Keratinocyte (primary cell): ENCODE data around the gene CINP. TPM values are rescaled to one million over a fixed set of nuclear protein-coding genes. Genes with fewer than 3 reads are reported as not detected.

Source experiments
- DNase-seq: peaks from one replicate; pipeline ENCODE4 v3.0.0-alpha.2; 2011; ENCODE audit warnings: low read depth, missing footprints, low spot score
- FAIRE-seq: peaks from 2 replicates; lab custom pipeline; 2011; peaks lifted over from hg19 to GRCh38; lab: Jason Lieb, UNC
- H2AFZ ChIP-seq: 2 replicates; pipeline ENCODE4 v1.6.0; 2012; ENCODE audit warnings: low read length, control low read depth, inconsistent platforms; ENCODE audit not compliant: control insufficient read depth
- H3K27ac ChIP-seq: 2 replicates; pipeline ENCODE4 v1.5.1; 2011; ENCODE audit warnings: low read length; ENCODE audit not compliant: control insufficient read depth, insufficient read depth
- H3K27me3 ChIP-seq: 3 replicates; pipeline ENCODE4 v1.6.0; 2011; ENCODE audit warnings: low read length; ENCODE audit not compliant: control insufficient read depth, insufficient read depth; ENCODE audit errors: extremely low read depth
- H3K36me3 ChIP-seq, 2 experiments: 2 replicates in 1 of 2; 3 replicates in 1 of 2; pipeline ENCODE4 v1.5.1; 2011; ENCODE audit warnings: low read length in 2 of 2, mild to moderate bottlenecking in 1 of 2; ENCODE audit not compliant: control insufficient read depth in 2 of 2, insufficient read depth in 2 of 2; ENCODE audit errors: extremely low read depth in 1 of 2
- H3K4me1 ChIP-seq: 3 replicates; pipeline ENCODE4 v1.5.1; 2011; ENCODE audit warnings: low read length; ENCODE audit not compliant: control insufficient read depth, insufficient read depth; ENCODE audit errors: extremely low read depth
- H3K4me2 ChIP-seq: 3 replicates; pipeline ENCODE4 v1.6.0; 2011; ENCODE audit warnings: low read depth, low read length; ENCODE audit not compliant: control insufficient read depth, insufficient read depth; ENCODE audit errors: extremely low read depth
- H3K4me3 ChIP-seq, 3 experiments: fragments of 200-600 bp in 1 of 3; sonication (generic) in 1 of 3; 2 replicates in 2 of 3; 3 replicates in 1 of 3; pipeline ENCODE4 v1.5.1; 2011 to 2016; ENCODE audit warnings: low read length in 3 of 3, mild to moderate bottlenecking in 3 of 3, control low read depth in 2 of 3, inconsistent platforms in 1 of 3, low read depth in 1 of 3, mixed read lengths in 1 of 3, mixed run types in 1 of 3, moderate library complexity in 1 of 3; ENCODE audit not compliant: control insufficient read depth in 2 of 3, insufficient read depth in 2 of 3; ENCODE audit errors: extremely low read depth in 1 of 3
- H3K79me2 ChIP-seq: 2 replicates; pipeline ENCODE4 v1.6.0; 2012; ENCODE audit warnings: low read length; ENCODE audit not compliant: control insufficient read depth, insufficient read depth
- H3K9ac ChIP-seq: 3 replicates; pipeline ENCODE4 v1.6.0; 2011; ENCODE audit warnings: low read length; ENCODE audit not compliant: control insufficient read depth, insufficient read depth; ENCODE audit errors: extremely low read depth
- H3K9me1 ChIP-seq: 3 replicates; pipeline ENCODE4 v1.6.0; 2011; ENCODE audit warnings: low read length; ENCODE audit not compliant: control insufficient read depth, insufficient read depth; ENCODE audit errors: extremely low read depth
- H3K9me3 ChIP-seq: 2 replicates; pipeline ENCODE4 v1.5.1; 2012; ENCODE audit warnings: low read depth, low read length; ENCODE audit not compliant: control insufficient read depth
- H4K20me1 ChIP-seq: 3 replicates; pipeline ENCODE4 v1.6.0; 2011; ENCODE audit warnings: low read length; ENCODE audit not compliant: control insufficient read depth, insufficient read depth; ENCODE audit errors: extremely low read depth
- CTCF ChIP-seq, 3 experiments: IDR thresholded peaks in 1 of 3; conservative IDR thresholded peaks in 1 of 3; optimal IDR thresholded peaks in 1 of 3; 2 replicates in 2 of 3; 3 replicates in 1 of 3; pipeline versions ENCODE3 to v1.5.1; 2011; ENCODE audit warnings: low read length in 3 of 3, mild to moderate bottlenecking in 3 of 3, moderate library complexity in 2 of 3, control low read depth in 1 of 3, inconsistent platforms in 1 of 3; ENCODE audit not compliant: insufficient read depth in 2 of 3; ENCODE audit errors: extremely low read depth in 1 of 3
- EZH2 ChIP-seq: IDR thresholded peaks from one replicate; pipeline ENCODE4 v1.6.1; 2012; ENCODE audit warnings: inconsistent platforms, mild to moderate bottlenecking, low read length, moderate library complexity
- dilution Hi-C: fragments of 300-500 bp; cut with MboI; formaldehyde crosslinking; loops from one replicate; pipeline ENCODE4 v1.7.0; 2020; ENCODE audit warnings: low sequenced_read_pairs; ENCODE audit not compliant: extremely low pct_ligation_motif_present
- polyA plus RNA-seq, 5 experiments: library from polyadenylated mRNA; depleted of rRNA in 3 of 5; stranded (reverse) in 3 of 5; stranded (forward) in 1 of 5; unstranded in 1 of 5; fragments of >200 nt; gene quantifications; 1 replicate in 1 of 5; 2 replicates in 3 of 5; 3 replicates in 1 of 5; pipeline versions ENCODE4 v1.2.1 to v1.2.3, GENCODE V29; 2011 to 2012; ENCODE audit warnings: missing spikeins in 2 of 5, low read depth in 1 of 5, low replicate concordance in 1 of 5

CINP gene
- polyA plus RNA-seq, 1 donor (not counting 4 experiments of a cell fraction or from before 2014, with no cell fraction given), result 49.3 TPM

GRCh38 chr14:102346645-102347044, 16.0 kb downstream of the CINP start:
- TF ChIP-seq EZH2 (no peak), CTCF (optimal IDR thresholded peaks at IDR 0.05 in 1 of 3, IDR thresholded peaks at IDR 0.05 in 1 of 3, conservative IDR thresholded peaks at IDR 0.05 in 1 of 3; ENCODE audit: extremely low read depth in 1 of 3, insufficient read depth in 2 of 3, low read length in 3 of 3) (no peak)
- peaks cover 16 to 24% of the 10 kb centered on the region in 2 experiments for H3K36me3 ChIP-seq
- no peaks in the 10 kb centered on the region for H4K20me1 ChIP-seq
- dilution Hi-C loops, result no loop called here
- no peak overlapping the region for H2AFZ ChIP-seq
- H3K4me3 ChIP-seq, result no peak overlapping the region
- H3K79me2 ChIP-seq, result no peaks in the 10 kb centered on the region
- DNase-seq (no peak), FAIRE-seq (no peak)
- no peaks in the 10 kb centered on the region for H3K4me1 ChIP-seq
- no peak overlapping the region for H3K4me2 ChIP-seq
- H3K9ac ChIP-seq, result no peak overlapping the region
- no peaks in the 10 kb centered on the region for H3K9me3 ChIP-seq
- no peaks in the 10 kb centered on the region for H3K27me3 ChIP-seq
- H3K9me1 ChIP-seq, result no peaks in the 10 kb centered on the region
- no peak overlapping the region for H3K27ac ChIP-seq

- Histone ChIP-seq H3K27me3 (no peaks in the 10 kb centered on the region), H3K9ac (no peak overlapping the region), H3K4me2 (no peak overlapping the region), H3K4me1 (no peaks in the 10 kb centered on the region), H3K9me1 (no peaks in the 10 kb centered on the region), H3K36me3 (peaks cover 20% of the 10 kb centered on the region in 2 experiments), H3K4me3 (no peak overlapping the region), H3K27ac (no peak overlapping the region), H3K9me3 (no peaks in the 10 kb centered on the region), H3K79me2 (no peaks in the 10 kb centered on the region), H2AFZ (no peak overlapping the region), H4K20me1 (no peaks in the 10 kb centered on the region)
- DNase-seq (no peak), FAIRE-seq (no peak)
- no peak for TF ChIP-seq EZH2
- no peak for TF ChIP-seq CTCF (optimal IDR thresholded peaks at IDR 0.05 in 1 of 3, IDR thresholded peaks at IDR 0.05 in 1 of 3, conservative IDR thresholded peaks at IDR 0.05 in 1 of 3; ENCODE audit: extremely low read depth in 1 of 3, insufficient read depth in 2 of 3, low read length in 3 of 3)
- dilution Hi-C loops, result no loop called here
Observed at GRCh38 chr14:102345232-102345631, 17.5 kb downstream of the CINP start.
